SHP77 treated with DMSO at 0.1 percent for 48 hours (cell line): Measurements from ENCODE around the gene BIN1.

ENCODE experiments used
- DNase-seq: peaks from one replicate; lab custom pipeline; 2025; lab: John Stamatoyannopoulos, UW

The BIN1 gene

DNA sequence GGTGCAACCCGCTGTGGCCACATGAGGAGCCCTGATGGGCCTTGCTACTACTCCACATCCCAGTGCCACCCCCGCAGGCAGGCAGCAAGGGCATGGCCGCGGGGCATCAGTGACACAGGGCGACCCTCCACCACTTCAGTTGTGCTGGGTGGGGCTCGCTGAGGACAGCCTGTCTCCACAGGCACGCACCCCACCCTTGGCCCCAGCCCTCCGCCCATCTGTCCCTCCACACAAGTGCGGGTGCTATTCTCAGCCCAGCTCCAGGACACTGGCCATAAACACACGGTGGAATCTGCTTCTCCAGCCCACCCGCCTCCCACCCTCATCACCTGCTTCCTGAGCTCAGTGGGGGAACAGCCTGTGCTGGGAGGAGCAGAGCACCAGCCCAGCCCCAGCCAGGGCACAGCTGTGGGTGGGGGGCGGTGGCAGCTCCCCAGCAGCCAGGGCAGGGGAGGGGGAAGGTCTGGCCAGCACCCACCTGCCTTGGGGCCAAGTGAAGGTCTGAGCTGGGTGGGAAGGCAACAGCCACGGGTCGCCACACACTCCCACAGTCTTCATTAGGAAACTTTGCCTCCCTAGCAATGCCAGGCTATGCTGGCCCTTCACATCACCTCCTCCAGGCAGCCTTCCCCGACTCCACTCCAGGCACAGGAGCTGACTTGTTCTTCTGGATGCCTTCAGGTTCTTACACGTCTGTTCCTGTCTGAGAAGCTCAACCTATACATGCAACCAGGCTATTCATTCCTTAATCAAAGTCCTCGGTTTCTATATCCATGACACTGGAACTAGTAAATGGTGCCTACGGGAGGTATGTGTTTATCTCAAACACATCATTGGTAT, 16.5 kb downstream of the BIN1 start:
- DNase-seq = no peak

DNA sequence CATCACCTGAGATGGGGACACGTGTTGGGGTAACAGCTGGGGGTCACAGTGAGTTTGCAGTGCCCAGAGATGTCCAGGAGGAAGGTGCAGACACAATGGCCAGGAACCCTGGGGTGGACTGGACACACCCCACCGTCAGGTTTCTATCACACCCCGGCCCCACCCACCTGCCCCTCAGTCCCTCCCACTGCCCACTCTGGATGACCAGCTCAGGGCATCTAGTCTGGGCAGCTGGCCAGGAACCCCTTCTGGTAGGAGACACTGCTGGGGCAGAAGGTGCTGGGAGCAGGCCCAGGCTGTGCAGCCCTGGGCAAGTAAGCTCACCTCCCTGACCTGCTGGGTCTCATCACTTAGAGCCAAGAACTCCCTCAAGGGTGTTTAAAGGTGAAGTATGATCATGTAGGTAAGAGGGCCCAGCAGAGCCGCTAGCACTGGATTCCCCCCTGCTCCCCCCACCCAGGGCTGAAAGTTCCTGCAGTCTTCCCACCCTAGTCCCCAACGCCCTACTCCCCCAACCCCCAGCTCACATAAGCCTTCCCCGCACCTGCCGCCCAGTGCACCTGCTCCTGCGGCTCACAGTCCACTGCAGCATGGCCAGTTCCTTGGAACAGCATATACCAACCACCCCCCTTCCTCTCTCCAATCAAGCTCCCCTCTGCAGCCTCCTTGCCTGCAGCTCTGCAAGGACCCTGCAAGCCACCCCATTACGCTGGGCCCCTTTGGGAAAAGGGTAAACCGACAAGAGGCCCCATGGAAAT, 17.3 kb downstream of the BIN1 start:
- DNase-seq = no peak

- DNase-seq = no peak
Measured at GRCh38 chr2:127088706-127089105, 18.2 kb downstream of the BIN1 start.

GRCh38 chr2:127087791-127088495, 19.0 kb downstream of the BIN1 start:
- no peak for DNase-seq

DNA sequence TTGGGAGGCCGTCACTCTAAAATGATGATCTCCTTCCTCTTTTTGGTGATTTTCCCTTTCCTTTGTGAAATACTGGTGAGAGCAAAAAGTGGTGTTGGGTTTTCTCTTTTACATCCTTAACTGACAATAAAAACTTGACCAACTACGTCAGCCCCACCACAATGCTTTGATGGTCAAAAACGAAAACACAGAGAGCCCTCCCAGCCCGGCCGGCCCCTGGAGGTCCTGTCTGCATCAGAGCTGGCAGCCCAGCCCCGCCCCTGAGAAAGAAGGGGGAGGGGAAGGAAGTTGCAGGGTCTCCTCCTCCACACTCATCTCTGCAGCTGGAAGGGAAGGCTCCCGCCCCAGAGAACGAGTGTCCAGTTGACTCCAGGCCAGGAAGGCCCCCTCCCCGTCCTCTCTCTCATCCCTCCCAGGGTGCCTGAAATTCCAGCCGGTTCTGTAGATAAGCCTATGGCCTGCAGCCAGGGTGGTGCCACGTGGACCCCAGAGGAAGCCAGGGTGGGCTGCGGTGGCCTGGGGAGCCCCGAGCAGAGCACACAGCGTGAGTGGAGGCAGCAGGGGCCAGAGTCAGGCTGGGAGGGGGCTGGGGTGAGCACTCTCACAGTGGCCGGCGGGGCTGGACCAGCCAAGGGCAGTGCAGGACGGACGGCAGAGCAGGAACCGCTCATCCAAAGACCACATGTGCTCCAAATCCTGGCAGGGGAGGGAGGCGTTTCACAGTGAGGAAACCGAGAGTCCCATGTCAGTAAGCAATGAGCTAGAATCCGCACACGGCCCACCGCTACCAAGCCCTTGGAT, 19.8 kb downstream of the BIN1 start:
- DNase-seq = no peak

DNA sequence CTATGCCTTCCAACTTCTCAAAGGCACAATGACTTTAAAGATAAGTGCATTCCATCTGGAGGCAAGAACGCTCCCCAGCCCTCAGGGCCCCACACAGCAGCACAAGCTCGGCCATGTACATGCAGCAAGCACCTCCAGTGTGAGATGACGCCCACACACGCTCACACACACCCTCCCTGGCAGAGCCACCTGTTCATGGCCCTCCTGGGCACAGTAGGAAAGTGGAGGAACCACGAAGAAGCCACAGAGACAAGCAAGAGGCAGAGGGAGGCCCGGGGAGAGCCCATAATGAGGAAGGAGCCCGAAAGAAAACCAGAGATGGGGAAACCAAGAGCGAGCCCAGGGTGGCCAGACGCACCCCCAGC, 21.7 kb downstream of the BIN1 start:
- no peak for DNase-seq

DNA sequence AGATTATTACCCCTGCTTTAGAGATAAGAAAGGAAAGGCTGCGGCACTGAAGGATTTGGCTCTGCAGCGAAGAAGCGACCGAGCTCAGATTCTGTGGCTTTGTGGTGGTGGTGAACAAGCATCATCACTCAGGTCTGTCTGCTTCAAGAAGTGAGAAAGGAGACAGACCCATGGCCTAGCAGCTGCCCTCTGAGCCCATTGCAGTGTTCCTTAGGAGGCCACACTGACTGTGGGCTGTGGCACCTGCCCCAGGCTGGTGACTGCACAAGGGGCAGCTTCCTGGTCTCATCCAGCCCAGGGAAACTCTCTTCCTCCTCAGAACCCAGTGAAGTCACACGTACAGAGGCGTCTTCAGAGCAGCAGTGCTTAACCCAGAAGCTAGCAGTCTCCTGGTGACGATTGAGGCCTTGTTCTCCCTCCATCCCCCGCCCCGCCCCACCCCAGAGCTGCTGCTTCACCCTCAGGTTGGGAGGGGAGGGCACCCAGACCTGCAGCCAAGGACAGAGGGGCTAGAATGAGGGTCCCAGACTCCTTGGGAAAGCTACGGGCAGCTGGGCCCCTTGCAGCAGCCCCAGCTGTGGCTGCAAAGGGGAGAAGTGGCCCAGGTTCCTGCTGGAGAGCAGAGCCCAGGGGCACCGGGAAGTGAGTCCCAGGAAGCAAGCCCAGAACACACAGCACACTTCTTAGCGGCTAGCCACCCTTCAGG, 22.2 kb downstream of the BIN1 start:
- DNase-seq = no peak

DNA sequence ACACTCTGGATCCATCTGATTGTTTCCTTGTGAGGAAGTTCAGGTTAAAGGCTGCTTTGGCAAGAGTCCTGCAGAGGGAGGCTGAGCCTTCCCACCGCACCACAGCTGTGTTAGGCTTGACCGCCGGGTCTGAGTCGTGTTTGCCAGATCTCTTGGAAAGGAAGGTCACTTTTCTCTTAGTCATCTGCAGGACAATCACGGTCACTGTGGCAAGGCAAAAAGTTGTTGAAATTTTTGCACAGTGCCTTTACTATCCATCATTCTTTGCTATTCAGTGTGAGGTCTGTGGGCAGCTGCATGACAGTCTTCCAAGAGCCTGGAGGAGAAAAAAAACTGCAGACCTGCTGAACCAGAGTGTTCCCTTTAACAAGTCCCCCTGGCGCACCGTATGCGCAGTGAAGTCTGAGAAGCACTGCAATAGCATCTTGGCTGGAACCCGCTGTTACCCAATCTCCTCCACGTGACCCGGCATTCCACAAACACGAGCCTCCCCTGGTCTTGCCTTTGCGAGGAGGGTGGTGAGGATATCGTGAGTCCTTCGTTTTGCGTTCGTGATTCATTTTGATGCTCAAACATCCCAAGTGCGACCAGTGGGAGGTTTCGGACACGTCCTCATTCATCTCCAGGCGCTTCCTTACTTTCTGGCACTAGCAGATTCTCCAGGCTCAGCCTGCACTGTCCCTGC, 23.0 kb downstream of the BIN1 start:
- DNase-seq = no peak

DNA sequence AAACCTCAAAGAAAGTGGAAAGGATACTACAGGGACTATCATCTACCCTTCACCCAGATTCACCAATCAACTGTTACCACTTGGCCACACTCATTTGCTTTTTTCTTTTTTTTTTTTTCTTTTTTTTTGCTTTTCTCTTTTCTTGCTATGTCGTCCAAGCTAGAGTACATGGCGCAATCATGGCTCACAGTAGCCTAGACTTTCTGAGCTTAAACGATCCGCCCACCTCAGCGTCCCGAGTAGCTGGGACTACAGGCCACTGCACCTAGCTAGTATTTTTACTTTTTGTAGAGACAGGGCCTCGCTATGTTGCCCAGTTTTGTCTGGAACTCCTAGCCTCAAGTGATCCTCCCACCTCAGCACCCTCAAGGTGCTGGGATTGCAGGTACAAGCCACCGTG, 24.0 kb downstream of the BIN1 start:
- no peak for DNase-seq

GRCh38 chr2:127081826-127082633, 24.9 kb downstream of the BIN1 start:
- no peak for DNase-seq

DNA sequence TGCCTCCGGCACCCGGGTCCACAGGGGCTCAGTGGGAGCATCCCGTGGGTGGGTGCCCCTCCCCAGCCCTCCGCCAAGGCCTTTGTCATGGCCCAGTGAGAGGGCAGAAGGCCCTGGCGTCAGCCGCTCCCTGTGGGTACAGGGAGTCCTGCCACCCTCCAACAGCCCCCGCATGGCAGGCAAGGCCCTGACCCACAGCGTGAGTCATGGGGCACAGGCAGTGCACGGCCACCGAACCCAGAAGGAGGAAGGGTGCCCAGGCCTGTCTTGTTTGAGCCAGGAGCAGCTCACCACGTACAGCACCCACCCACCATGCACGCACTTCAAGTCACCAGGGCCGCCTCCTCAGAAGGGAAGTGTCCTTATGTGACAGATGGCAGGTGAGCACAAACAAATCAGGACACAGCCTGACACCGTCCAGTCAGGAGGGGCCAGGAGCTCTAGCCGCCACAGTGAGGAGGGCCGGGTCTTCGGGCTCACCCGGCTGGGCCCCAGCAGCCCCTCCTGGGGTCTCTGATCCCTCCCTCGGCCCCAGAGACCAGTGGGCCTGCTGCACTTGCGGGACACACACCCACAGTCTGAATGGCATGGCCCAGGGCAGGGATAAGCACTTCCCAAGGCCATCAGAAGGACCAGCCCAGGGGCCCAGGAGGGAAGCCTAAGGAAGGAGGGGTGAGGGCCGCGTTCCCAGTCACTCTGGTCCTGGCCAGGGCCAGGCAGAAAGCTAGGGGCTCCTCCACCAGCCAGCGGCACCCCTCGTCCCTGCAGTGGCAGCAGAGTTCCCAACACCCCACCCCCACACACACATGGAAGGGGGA, 25.8 kb downstream of the BIN1 start:
- DNase-seq = no peak

- DNase-seq = no peak
Measured at GRCh38 chr2:127080226-127080937, 26.6 kb downstream of the BIN1 start.

GRCh38 chr2:127079358-127079920, 27.5 kb downstream of the BIN1 start:
- no peak for DNase-seq

DNA sequence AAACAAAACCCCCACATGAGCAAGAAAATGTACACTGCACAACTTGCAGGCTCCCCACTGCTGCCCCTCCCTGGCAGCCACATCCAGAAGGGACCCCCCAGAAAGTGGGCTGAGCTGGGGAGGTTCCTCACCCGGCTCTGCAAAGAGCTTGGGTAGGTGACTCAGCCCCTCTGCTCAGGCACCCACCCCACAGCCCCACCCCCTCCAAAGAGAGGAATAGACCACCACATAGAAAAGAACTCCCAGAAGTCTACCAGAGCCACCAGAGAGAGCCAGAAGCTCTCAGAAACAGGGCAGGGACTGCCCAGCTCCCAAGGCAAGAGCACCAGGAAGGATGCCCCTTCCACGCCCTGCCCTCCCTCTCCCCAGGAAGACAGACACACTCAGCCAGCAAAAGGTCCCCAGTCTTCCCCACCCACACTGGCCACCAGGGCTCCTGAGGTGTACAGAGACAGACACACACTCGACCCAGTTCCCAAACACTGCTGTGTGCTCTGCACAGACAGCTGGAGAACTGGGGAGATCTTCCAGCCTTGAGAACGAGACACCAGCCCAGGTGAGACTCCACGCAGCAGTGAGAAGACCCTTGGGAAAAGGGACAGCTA, 28.2 kb downstream of the BIN1 start:
- no peak for DNase-seq

DNA sequence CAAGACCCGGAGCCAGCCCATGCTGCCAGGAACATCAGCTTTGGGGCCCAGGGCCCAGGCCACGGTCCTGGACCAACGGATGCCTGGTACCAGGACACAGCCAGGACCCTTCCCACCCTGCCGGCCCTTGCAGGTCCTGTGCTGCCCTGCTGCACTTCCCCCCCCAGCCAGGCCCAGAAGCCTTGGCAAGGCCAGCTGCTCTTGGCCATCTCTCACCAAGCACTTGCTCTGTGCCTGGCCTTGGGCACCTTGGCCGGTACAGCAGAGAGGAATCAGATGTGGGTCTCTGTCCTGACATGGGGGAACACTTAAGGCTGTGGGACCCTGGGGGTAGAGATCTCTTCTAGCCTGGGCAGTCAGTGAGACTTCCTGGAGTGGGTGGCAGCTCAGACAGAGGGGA, 28.9 kb downstream of the BIN1 start:
- DNase-seq = no peak

DNA sequence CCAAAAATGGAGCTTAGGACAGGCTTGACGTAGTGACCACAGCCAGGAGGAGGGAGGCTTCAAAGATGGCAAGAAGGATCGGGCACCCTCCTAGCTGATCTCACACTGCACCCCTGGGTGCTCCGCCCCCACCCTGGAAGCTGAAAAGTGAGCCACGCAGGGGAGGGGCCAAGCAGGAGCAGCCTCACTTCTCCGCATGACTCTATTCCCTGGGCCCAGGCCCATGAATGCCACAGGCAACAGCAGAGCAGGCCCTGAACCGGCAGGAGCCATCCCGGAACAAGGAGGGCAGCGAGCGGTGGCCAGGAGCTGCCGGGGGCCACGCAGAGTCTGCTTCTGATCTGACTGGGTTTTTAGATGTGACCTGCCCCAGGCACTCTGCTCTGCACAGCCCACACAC, 30.0 kb downstream of the BIN1 start:
- DNase-seq = no peak

DNA sequence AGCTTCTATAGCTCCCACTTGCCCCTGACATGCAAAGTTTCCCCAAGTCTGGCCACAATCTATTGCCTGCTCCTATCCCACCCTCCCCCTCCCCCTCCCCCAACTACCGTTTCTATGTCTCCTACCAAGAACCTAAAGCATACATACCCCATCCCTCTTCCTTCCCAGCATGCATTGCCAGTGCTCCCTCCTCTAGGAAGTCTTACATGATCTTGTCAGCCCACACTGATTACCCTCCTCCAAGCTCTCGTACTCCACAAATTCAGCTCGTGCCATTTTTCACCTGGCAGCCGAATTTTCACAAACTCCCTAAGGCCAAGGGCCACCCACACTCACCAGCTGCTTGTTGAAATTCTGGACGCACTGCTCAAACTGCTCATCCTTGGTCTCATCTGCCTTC, 30.7 kb downstream of the BIN1 start:
- no peak for DNase-seq

DNA sequence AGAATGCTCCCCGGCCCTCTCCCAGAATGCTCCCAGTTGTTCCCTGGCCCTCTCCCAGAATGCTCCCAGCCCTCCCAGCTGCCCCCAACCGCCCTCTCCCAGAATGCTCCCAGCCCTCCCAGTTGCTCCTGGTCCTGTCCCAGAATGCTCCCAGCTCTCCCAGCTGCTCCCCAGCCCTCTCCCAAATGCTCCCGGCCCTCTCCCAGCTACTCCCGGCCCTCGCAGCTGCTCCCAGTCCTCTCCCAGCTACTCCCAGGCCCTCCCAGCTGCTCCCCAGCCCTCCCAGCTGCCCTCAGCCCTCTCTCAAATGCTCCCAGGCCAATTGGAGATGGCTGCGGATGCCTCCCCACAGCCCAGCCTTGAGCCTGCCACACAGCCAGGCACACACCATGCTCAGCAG, 31.1 kb downstream of the BIN1 start:
- no peak for DNase-seq
